ENCODE results near the gene RACGAP1. TPM values are rescaled to one million over a fixed set of nuclear protein-coding genes. Genes with fewer than 3 reads are reported as not detected.

The RACGAP1 gene
- total RNA-seq, 2 experiments from 2014 or later, result 3.0 to 3.3 TPM

DNA sequence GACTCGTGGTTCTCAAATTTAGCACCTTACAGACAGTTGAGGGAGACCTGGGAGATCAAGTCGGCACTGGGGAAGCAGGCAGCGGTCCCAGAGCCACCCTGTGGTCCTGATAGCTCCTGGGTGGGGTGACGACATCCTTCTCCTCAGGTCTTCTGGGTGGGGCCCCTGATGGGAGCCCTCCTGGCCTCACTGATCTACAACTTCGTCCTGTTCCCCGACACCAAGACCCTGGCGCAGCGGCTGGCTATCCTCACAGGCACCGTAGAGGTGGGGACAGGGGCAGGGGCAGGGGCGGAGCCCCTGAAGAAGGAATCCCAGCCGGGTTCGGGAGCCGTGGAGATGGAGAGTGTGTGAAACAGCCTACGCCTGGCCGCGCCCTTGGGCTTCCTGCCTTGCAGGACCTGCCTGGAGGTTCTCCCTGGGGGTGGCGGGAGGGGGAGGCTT is 50.0 kb downstream of the RACGAP1 start:
- no peak overlapping the region for H3K4me3 ChIP-seq (ENCODE audit: low read length)
- ChIA-PET CTCF (no interaction called here), POLR2A (no interaction called here)
- no peak overlapping the region for H3K27ac ChIP-seq (ENCODE audit: low read depth in 1 of 2, low read length in 2 of 2)
- Mint-ChIP-seq H3K9me3 (no peaks in the 10 kb centered on the region), H3K27ac (no peak overlapping the region), H3K4me3 (no peak overlapping the region), H3K27me3 (no peaks in the 10 kb centered on the region), H3K36me3 (ENCODE audit: low read depth) (no peaks in the 10 kb centered on the region), H3K4me1 (ENCODE audit: low read depth) (no peaks in the 10 kb centered on the region)
- no peaks in the 10 kb centered on the region for H3K36me3 ChIP-seq (ENCODE audit: insufficient read depth, low read length)
- H3K27me3 ChIP-seq (ENCODE audit: control insufficient read depth in 1 of 2, insufficient read depth in 2 of 2, low read length in 2 of 2), result peaks cover 0 to 6% of the 10 kb centered on the region in 2 experiments
- no peaks in the 10 kb centered on the region for H3K4me1 ChIP-seq (ENCODE audit: insufficient read depth, low read length)
- H3K9me3 ChIP-seq (ENCODE audit: control insufficient read depth in 1 of 2, insufficient read depth in 1 of 2, low read length in 2 of 2), result no peaks in the 10 kb centered on the region
- DNase-seq (no peak), ATAC-seq (ENCODE audit: poor library complexity) (no peak)
- TF ChIP-seq, protein P1, sequence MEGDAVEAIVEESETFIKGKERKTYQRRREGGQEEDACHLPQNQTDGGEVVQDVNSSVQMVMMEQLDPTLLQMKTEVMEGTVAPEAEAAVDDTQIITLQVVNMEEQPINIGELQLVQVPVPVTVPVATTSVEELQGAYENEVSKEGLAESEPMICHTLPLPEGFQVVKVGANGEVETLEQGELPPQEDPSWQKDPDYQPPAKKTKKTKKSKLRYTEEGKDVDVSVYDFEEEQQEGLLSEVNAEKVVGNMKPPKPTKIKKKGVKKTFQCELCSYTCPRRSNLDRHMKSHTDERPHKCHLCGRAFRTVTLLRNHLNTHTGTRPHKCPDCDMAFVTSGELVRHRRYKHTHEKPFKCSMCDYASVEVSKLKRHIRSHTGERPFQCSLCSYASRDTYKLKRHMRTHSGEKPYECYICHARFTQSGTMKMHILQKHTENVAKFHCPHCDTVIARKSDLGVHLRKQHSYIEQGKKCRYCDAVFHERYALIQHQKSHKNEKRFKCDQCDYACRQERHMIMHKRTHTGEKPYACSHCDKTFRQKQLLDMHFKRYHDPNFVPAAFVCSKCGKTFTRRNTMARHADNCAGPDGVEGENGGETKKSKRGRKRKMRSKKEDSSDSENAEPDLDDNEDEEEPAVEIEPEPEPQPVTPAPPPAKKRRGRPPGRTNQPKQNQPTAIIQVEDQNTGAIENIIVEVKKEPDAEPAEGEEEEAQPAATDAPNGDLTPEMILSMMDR (IDR thresholded peaks at IDR 0.05), result no peak
- intact Hi-C loops (cut with DNase I, micrococcal nuclease), result no loop called here

DNA sequence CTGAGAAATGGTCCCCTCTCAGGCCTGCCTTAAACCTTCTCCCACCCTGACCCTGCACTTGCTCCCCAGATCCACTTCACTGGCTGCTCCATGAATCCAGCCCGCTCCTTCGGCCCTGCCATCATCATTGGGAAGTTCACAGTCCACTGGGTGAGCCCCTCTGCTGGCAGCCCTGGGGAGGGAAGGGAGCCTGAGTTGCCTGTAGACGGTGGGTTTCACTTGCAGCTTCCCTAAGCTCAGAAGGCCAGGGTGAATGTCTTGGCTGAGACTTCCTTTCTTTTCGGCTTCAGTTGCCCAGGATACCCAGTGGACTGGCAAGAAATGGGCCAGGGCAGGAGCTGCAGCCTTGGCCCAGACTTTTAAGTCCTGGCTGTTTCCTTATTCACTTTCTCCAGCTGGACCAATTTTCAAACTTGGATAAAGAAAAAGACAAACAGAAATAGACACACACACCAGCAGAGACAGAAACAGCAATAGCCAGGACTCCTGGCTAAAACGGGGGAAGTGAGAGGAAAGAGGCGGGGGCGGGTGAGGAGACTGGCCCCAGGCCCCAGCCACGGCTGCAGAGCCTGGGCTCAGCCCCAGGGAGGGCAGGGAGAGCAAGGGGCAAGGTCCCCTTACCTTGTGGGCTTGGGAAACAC is 50.5 kb downstream of the RACGAP1 start:
- H3K4me3 Mint-ChIP-seq, result no peak overlapping the region
- Histone ChIP-seq H3K4me1 (ENCODE audit: insufficient read depth, low read length) (no peaks in the 10 kb centered on the region), H3K4me3 (ENCODE audit: low read length) (no peak overlapping the region), H3K27me3 (ENCODE audit: control insufficient read depth in 1 of 2, insufficient read depth in 2 of 2, low read length in 2 of 2) (peaks cover 0 to 6% of the 10 kb centered on the region in 2 experiments), H3K27ac (ENCODE audit: low read depth in 1 of 2, low read length in 2 of 2) (no peak overlapping the region), H3K9me3 (ENCODE audit: control insufficient read depth in 1 of 2, insufficient read depth in 1 of 2, low read length in 2 of 2) (no peaks in the 10 kb centered on the region), H3K36me3 (ENCODE audit: insufficient read depth, low read length) (no peaks in the 10 kb centered on the region)
- no peaks in the 10 kb centered on the region for H3K4me1 Mint-ChIP-seq (ENCODE audit: low read depth)
- ATAC-seq (ENCODE audit: poor library complexity), result no peak
- ChIA-PET POLR2A (no interaction called here), CTCF (no interaction called here)
- H3K36me3 Mint-ChIP-seq (ENCODE audit: low read depth), result no peaks in the 10 kb centered on the region
- TF ChIP-seq, protein P1 (IDR thresholded peaks at IDR 0.05), result no peak
- no peaks in the 10 kb centered on the region for H3K9me3 Mint-ChIP-seq
- H3K27ac Mint-ChIP-seq, result no peak overlapping the region
- no peak for DNase-seq
- intact Hi-C loops (cut with DNase I, micrococcal nuclease), result no loop called here
- H3K27me3 Mint-ChIP-seq, result no peaks in the 10 kb centered on the region

DNA sequence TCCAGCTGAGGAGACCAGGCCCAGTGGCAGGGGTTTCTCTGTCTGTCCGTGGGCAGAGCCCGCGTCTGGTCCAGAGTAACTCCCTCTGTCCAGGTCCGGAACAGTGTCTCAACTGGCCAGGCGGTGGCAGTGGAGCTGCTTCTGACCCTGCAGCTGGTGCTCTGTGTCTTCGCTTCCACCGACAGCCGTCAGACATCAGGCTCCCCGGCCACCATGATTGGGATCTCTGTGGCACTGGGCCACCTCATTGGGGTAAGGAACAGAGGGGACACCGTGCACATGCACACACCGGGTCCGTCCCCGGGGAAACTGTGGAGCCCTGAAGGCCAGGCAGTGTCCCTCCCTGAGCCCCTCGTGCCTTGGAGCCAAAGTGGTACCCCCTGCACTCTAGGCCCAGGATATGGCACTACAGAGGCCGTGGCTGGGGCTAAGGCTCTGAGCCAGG is 51.0 kb downstream of the RACGAP1 start:
- Mint-ChIP-seq H3K9me3 (no peaks in the 10 kb centered on the region), H3K4me3 (no peak overlapping the region), H3K27me3 (no peaks in the 10 kb centered on the region), H3K36me3 (ENCODE audit: low read depth) (no peaks in the 10 kb centered on the region), H3K27ac (no peak overlapping the region), H3K4me1 (ENCODE audit: low read depth) (no peaks in the 10 kb centered on the region)
- ATAC-seq (ENCODE audit: poor library complexity), result no peak
- Histone ChIP-seq H3K4me3 (ENCODE audit: low read length) (no peak overlapping the region), H3K36me3 (ENCODE audit: insufficient read depth, low read length) (no peaks in the 10 kb centered on the region), H3K27ac (ENCODE audit: low read depth in 1 of 2, low read length in 2 of 2) (no peak overlapping the region), H3K4me1 (ENCODE audit: insufficient read depth, low read length) (no peaks in the 10 kb centered on the region), H3K27me3 (ENCODE audit: control insufficient read depth in 1 of 2, insufficient read depth in 2 of 2, low read length in 2 of 2) (peaks cover 0 to 6% of the 10 kb centered on the region in 2 experiments), H3K9me3 (ENCODE audit: control insufficient read depth in 1 of 2, insufficient read depth in 1 of 2, low read length in 2 of 2) (no peaks in the 10 kb centered on the region)
- TF ChIP-seq, protein P1 (IDR thresholded peaks at IDR 0.05), result no peak
- no peak for DNase-seq
- intact Hi-C loops (cut with DNase I, micrococcal nuclease), result no loop called here
- ChIA-PET POLR2A (no interaction called here), CTCF (no interaction called here)

All from CD4-positive, alpha-beta T cell (primary cell).